Activated naive CD4-positive, alpha-beta T cell treated with anti-CD3 and anti-CD28 coated beads for 36 hours (primary cell): ENCODE measurements around the gene MARK4. TPM values are rescaled to one million over a fixed set of nuclear protein-coding genes. Genes with fewer than 3 reads are reported as not detected.

Experiments used
- CTCF ChIA-PET: fragments of 350-600 bp; sonication (Branson Sonifier 250); formaldehyde crosslinking; loops from one replicate; lab custom pipeline; 2021; ENCODE audit warnings: antibody characterized with exemption; lab: Charles Lee
- DNase-seq: peaks from one replicate; pipeline ENCODE4 v3.0.0-alpha.2; 2020
- H3K27ac Mint-ChIP-seq: one replicate; pipeline ENCODE4 v1.8.0; 2021; ENCODE audit warnings: mild to moderate bottlenecking, mixed read lengths
- H3K27me3 Mint-ChIP-seq: one replicate; pipeline ENCODE4 v1.8.0; 2021; ENCODE audit warnings: low read depth, mixed read lengths
- H3K36me3 Mint-ChIP-seq: one replicate; pipeline ENCODE4 v1.8.0; 2021; ENCODE audit warnings: low read depth, mixed read lengths
- H3K4me1 Mint-ChIP-seq: one replicate; pipeline ENCODE4 v1.8.0; 2021; ENCODE audit warnings: low read depth, mixed read lengths
- H3K4me3 Mint-ChIP-seq: one replicate; pipeline ENCODE4 v1.8.0; 2021; ENCODE audit warnings: mild to moderate bottlenecking, moderate library complexity, mixed read lengths
- H3K9me3 Mint-ChIP-seq: one replicate; pipeline ENCODE4 v1.8.0; 2021; ENCODE audit warnings: mixed read lengths
- intact Hi-C: fragments of 100-400 bp; cut with micrococcal nuclease; formaldehyde crosslinking; loops from one replicate; pipeline ENCODE4 v1.15.1; 2023
- total RNA-seq, 2 experiments: library from RNA; stranded (reverse); gene quantifications; one replicate each; pipeline ENCODE4 v1.2.3, GENCODE V29; 2021

MARK4 gene
- 10 to 100 TPM; 13.0 to 15.7 TPM for total RNA-seq

GRCh38 chr19:45250832-45251451 lies at the start of gene MARK4:
MARK4 (plus strand) TSS chr19:45251271; CDS start chr19:45251589, 318 bp downstream.
- no peaks in the 10 kb centered on the region for H3K27me3 Mint-ChIP-seq
- intact Hi-C loops: loop anchor here (2.0 to 5.0 kb wide), 2 partner anchors 88 to 226 kb away; no protein-coding TSS in a partner anchor
- H3K4me3 Mint-ChIP-seq: peak within 1 kb of the TSS; percentile 79
- peaks cover 26% of the 10 kb centered on the region for H3K4me1 Mint-ChIP-seq
- CTCF ChIA-PET: no interaction called here
- no peak within 1 kb of the TSS for H3K27ac Mint-ChIP-seq
- no peaks in the 10 kb centered on the region for H3K36me3 Mint-ChIP-seq
- H3K9me3 Mint-ChIP-seq: no peaks in the 10 kb centered on the region
- DNase-seq: peak; percentile 47

- no peaks in the 10 kb centered on the region for H3K4me1 Mint-ChIP-seq
- H3K4me3 Mint-ChIP-seq: no peak overlapping the region
- H3K36me3 Mint-ChIP-seq: no peaks in the 10 kb centered on the region
- no peaks in the 10 kb centered on the region for H3K9me3 Mint-ChIP-seq
- intact Hi-C loops: no loop called here
- CTCF ChIA-PET: no interaction called here
- no peaks in the 10 kb centered on the region for H3K27me3 Mint-ChIP-seq
- no peak for DNase-seq
- no peak overlapping the region for H3K27ac Mint-ChIP-seq
These were observed 48.4 kb upstream of the MARK4 start for GRCh38 chr19:45202637-45203036.

- H3K4me1 Mint-ChIP-seq: no peaks in the 10 kb centered on the region
- no peaks in the 10 kb centered on the region for H3K27me3 Mint-ChIP-seq
- DNase-seq: no peak
- H3K27ac Mint-ChIP-seq: no peak overlapping the region
- no peak overlapping the region for H3K4me3 Mint-ChIP-seq
- H3K9me3 Mint-ChIP-seq: no peaks in the 10 kb centered on the region
- no peaks in the 10 kb centered on the region for H3K36me3 Mint-ChIP-seq
- CTCF ChIA-PET: interaction anchor here (0.6 kb wide), 1 partner anchor 26 kb away, joined by 3 read pairs; no protein-coding TSS in a partner anchor
- intact Hi-C loops: no loop called here
These were observed 45.3 kb upstream of the MARK4 start for GRCh38 chr19:45205810-45206209.

GRCh38 chr19:45206328-45206727 lies 44.7 kb upstream of the MARK4 start:
- H3K4me1 Mint-ChIP-seq: no peaks in the 10 kb centered on the region
- H3K27ac Mint-ChIP-seq: no peak overlapping the region
- no peak for DNase-seq
- CTCF ChIA-PET: interaction anchor here (0.6 kb wide), 1 partner anchor 26 kb away, joined by 3 read pairs; no protein-coding TSS in a partner anchor
- peaks cover 2% of the 10 kb centered on the region for H3K27me3 Mint-ChIP-seq
- no peaks in the 10 kb centered on the region for H3K36me3 Mint-ChIP-seq
- no peak overlapping the region for H3K4me3 Mint-ChIP-seq
- intact Hi-C loops: no loop called here
- no peaks in the 10 kb centered on the region for H3K9me3 Mint-ChIP-seq

- CTCF ChIA-PET: no interaction called here
- H3K27me3 Mint-ChIP-seq: peaks cover 33% of the 10 kb centered on the region
These were observed 39.2 kb upstream of the MARK4 start for GRCh38 chr19:45211751-45212381.

GRCh38 chr19:45213031-45213430 lies 38.0 kb upstream of the MARK4 start:
- no peak overlapping the region for H3K27ac Mint-ChIP-seq
- no peaks in the 10 kb centered on the region for H3K4me1 Mint-ChIP-seq
- H3K9me3 Mint-ChIP-seq: no peaks in the 10 kb centered on the region
- intact Hi-C loops: no loop called here
- CTCF ChIA-PET: interaction anchor here (0.5 kb wide), 1 partner anchor 233 kb away, joined by 3 read pairs; no protein-coding TSS in a partner anchor
- DNase-seq: no peak
- H3K36me3 Mint-ChIP-seq: no peaks in the 10 kb centered on the region
- no peak overlapping the region for H3K4me3 Mint-ChIP-seq
- H3K27me3 Mint-ChIP-seq: peaks cover 39% of the 10 kb centered on the region

More at GRCh38 chr19:45211751-45212381, 39.2 kb upstream of the MARK4 start:
- intact Hi-C loops: no loop called here
- Mint-ChIP-seq H3K36me3 (no peaks in the 10 kb centered on the region), H3K4me3 (no peak overlapping the region), H3K27ac (no peak overlapping the region), H3K9me3 (no peaks in the 10 kb centered on the region), H3K4me1 (no peaks in the 10 kb centered on the region)
- no peak for DNase-seq

- Mint-ChIP-seq H3K27me3 (peaks cover 51% of the 10 kb centered on the region), H3K4me3 (no peak overlapping the region), H3K9me3 (no peaks in the 10 kb centered on the region), H3K36me3 (no peaks in the 10 kb centered on the region), H3K4me1 (no peaks in the 10 kb centered on the region), H3K27ac (no peak overlapping the region)
- intact Hi-C loops: no loop called here
- CTCF ChIA-PET: no interaction called here
- DNase-seq: no peak
These were observed 35.5 kb upstream of the MARK4 start for GRCh38 chr19:45215391-45216191.

GRCh38 chr19:45216667-45217066 lies 34.4 kb upstream of the MARK4 start:
- CTCF ChIA-PET: interaction anchor here (0.6 kb wide), 1 partner anchor 121 kb away, joined by 4 read pairs; no protein-coding TSS in a partner anchor
- H3K27me3 Mint-ChIP-seq: peaks cover 51% of the 10 kb centered on the region

GRCh38 chr19:45217193-45217956 lies 33.7 kb upstream of the MARK4 start:
- CTCF ChIA-PET: no interaction called here
- no peak for DNase-seq
- Mint-ChIP-seq H3K4me3 (no peak overlapping the region), H3K36me3 (no peaks in the 10 kb centered on the region), H3K9me3 (no peaks in the 10 kb centered on the region), H3K27ac (no peak overlapping the region), H3K4me1 (no peaks in the 10 kb centered on the region), H3K27me3 (peaks cover 47% of the 10 kb centered on the region)
- intact Hi-C loops: no loop called here

More at GRCh38 chr19:45216667-45217066, 34.4 kb upstream of the MARK4 start:
- Mint-ChIP-seq H3K9me3 (no peaks in the 10 kb centered on the region), H3K36me3 (no peaks in the 10 kb centered on the region), H3K4me3 (no peak overlapping the region), H3K4me1 (no peaks in the 10 kb centered on the region), H3K27ac (no peak overlapping the region)
- intact Hi-C loops: no loop called here
- no peak for DNase-seq

GRCh38 chr19:45217957-45218334 lies 33.1 kb upstream of the MARK4 start:
- Mint-ChIP-seq H3K27ac (no peak overlapping the region), H3K27me3 (peaks cover 45% of the 10 kb centered on the region), H3K4me3 (no peak overlapping the region), H3K36me3 (no peaks in the 10 kb centered on the region), H3K9me3 (no peaks in the 10 kb centered on the region), H3K4me1 (no peaks in the 10 kb centered on the region)
- intact Hi-C loops: no loop called here
- CTCF ChIA-PET: no interaction called here
- DNase-seq: no peak

- H3K27ac Mint-ChIP-seq: no peak overlapping the region
- DNase-seq: no peak
- CTCF ChIA-PET: no interaction called here
- intact Hi-C loops: no loop called here
- peaks cover 43% of the 10 kb centered on the region for H3K27me3 Mint-ChIP-seq
- H3K9me3 Mint-ChIP-seq: no peaks in the 10 kb centered on the region
- H3K4me3 Mint-ChIP-seq: no peak overlapping the region
- H3K36me3 Mint-ChIP-seq: no peaks in the 10 kb centered on the region
- no peaks in the 10 kb centered on the region for H3K4me1 Mint-ChIP-seq
These were observed 32.6 kb upstream of the MARK4 start for GRCh38 chr19:45218426-45218825.
